T-cell (primary cell): ENCODE measurements around the gene TRIM10. TPM values are rescaled to one million over a fixed set of nuclear protein-coding genes. Genes with fewer than 3 reads are reported as not detected.

Source experiments
- ATAC-seq, 4 experiments: fragments of 200-7000 bp in 3 of 4; fragments of 150-1000 bp in 1 of 4; cut with Tn5 transposase; replicated peaks in 1 of 4; 1 replicate in 3 of 4; 2 replicates in 1 of 4; pipeline ENCODE4 v1.10.0; 2021; ENCODE audit warnings: moderate library complexity in 3 of 4, mild to moderate bottlenecking in 2 of 4, moderate number of reproducible peaks in 1 of 4
- CTCF ChIA-PET, 2 donors: fragments of 300-600 bp; sonication (Branson Sonifier 250); formaldehyde crosslinking; loops; one replicate each; lab custom pipeline; 2022; ENCODE audit warnings: antibody characterized with exemption in 2 of 2; lab: Charles Lee
- POLR2A ChIA-PET, 2 donors: fragments of 300-600 bp; sonication (Branson Sonifier 250); formaldehyde crosslinking; loops; one replicate each; lab custom pipeline; 2022; ENCODE audit warnings: antibody characterized with exemption in 2 of 2; lab: Charles Lee
- DNase-seq, 35 experiments: peaks; one replicate each; pipeline versions ENCODE4 v3.0.0 to v3.0.0-alpha.2; 2013 to 2023
- H3K27ac ChIP-seq: one replicate; pipeline ENCODE4 v1.5.1; 2013; ENCODE audit warnings: low read length
- H3K27me3 ChIP-seq, 2 experiments: replicated peaks in 1 of 2; 1 replicate in 1 of 2; 2 replicates in 1 of 2; pipeline versions ENCODE4 v1.6.1 to v1.7.0; 2013; ENCODE audit warnings: low read length in 1 of 2, mixed read lengths in 1 of 2; ENCODE audit not compliant: control insufficient read depth in 2 of 2, insufficient read depth in 2 of 2; ENCODE audit errors: extremely low read depth in 1 of 2
- H3K36me3 ChIP-seq, 2 donors: 1 replicate in 1 of 2; 2 replicates in 1 of 2; pipeline versions ENCODE4 v1.6.1 to v1.7.0; 2013; ENCODE audit warnings: low read length in 1 of 2; ENCODE audit not compliant: control insufficient read depth in 2 of 2, insufficient read depth in 1 of 2; ENCODE audit errors: extremely low read depth in 1 of 2
- H3K4me1 ChIP-seq, 2 experiments: 1 replicate in 1 of 2; 2 replicates in 1 of 2; pipeline versions ENCODE4 v1.6.1 to v1.7.0; 2013; ENCODE audit warnings: low read length in 2 of 2, mixed read lengths in 1 of 2; ENCODE audit not compliant: insufficient read depth in 2 of 2, control insufficient read depth in 1 of 2; ENCODE audit errors: extremely low read depth in 1 of 2
- H3K4me3 ChIP-seq, 2 donors: 1 replicate in 1 of 2; 2 replicates in 1 of 2; pipeline versions ENCODE4 v1.5.1 to v1.7.0; 2013; ENCODE audit warnings: mild to moderate bottlenecking in 2 of 2, low read length in 1 of 2, moderate library complexity in 1 of 2; ENCODE audit not compliant: control insufficient read depth in 1 of 2; ENCODE audit errors: extremely low read depth in 1 of 2
- H3K9me3 ChIP-seq: 2 replicates; pipeline ENCODE4 v1.7.0; 2013
- H3K27ac Mint-ChIP-seq, 2 donors: one replicate each; pipeline ENCODE4 v1.8.0; 2020 to 2021; ENCODE audit warnings: mild to moderate bottlenecking in 2 of 2, mixed read lengths in 2 of 2
- H3K27me3 Mint-ChIP-seq, 2 donors: one replicate each; pipeline ENCODE4 v1.8.0; 2021 to 2022; ENCODE audit warnings: mixed read lengths in 2 of 2
- H3K36me3 Mint-ChIP-seq: one replicate; pipeline ENCODE4 v1.8.0; 2021; ENCODE audit warnings: mixed read lengths
- H3K4me1 Mint-ChIP-seq, 3 donors: one replicate each; pipeline ENCODE4 v1.8.0; 2020 to 2022; ENCODE audit warnings: mixed read lengths in 3 of 3, mild to moderate bottlenecking in 1 of 3
- H3K4me3 Mint-ChIP-seq, 3 donors: one replicate each; pipeline ENCODE4 v1.8.0; 2020 to 2022; ENCODE audit warnings: mild to moderate bottlenecking in 3 of 3, mixed read lengths in 3 of 3, moderate library complexity in 3 of 3
- H3K9me3 Mint-ChIP-seq, 3 donors: one replicate each; pipeline ENCODE4 v1.8.0; 2020 to 2022; ENCODE audit warnings: mixed read lengths in 3 of 3
- WGBS: methylation state at CpG from one replicate; pipeline ENCODE4 v1.1.5; 2013; ENCODE audit warnings: missing lambda C conversion rate; ENCODE audit not compliant: insufficient coverage; 5-methylcytosine and 5-hydroxymethylcytosine counted together
- total RNA-seq, 35 experiments: library from RNA in 6 of 35; stranded (reverse) in 6 of 35; fragments of 120-200 nt in 1 of 35; gene quantifications; one replicate each; pipeline versions ENCODE4 v1.2.1 to v1.2.4 and lab custom pipeline; 2013 to 2026

The TRIM10 gene
- total RNA-seq, 5 donors from 2014 or later (not counting 1 experiment from before 2014, with no cell fraction given) = not detected

GRCh38 chr6:30131947-30132497 is 29.0 kb downstream of the TRIM10 start:
- CTCF ChIA-PET = interaction anchor here (0.6 to 6.5 kb wide), 5 partner anchors 13 to 385 kb away, joined by 3 to 115 read pairs (median 7); no protein-coding TSS in a partner anchor
- no peak for ATAC-seq

GRCh38 chr6:30130887-30131862 is 29.8 kb downstream of the TRIM10 start:
- H3K27ac Mint-ChIP-seq = no peak overlapping the region
- H3K27me3 Mint-ChIP-seq = peaks cover 56 to 73% of the 10 kb centered on the region in 2 donors
- no peaks in the 10 kb centered on the region for H3K36me3 Mint-ChIP-seq
- DNase-seq (peak; percentile 38 to 92 (median 61)), ATAC-seq (peak; percentile 92 to 95 (median 94))
- Histone ChIP-seq H3K9me3 (no peaks in the 10 kb centered on the region), H3K27ac (no peak overlapping the region), H3K27me3 (peaks cover 6 to 33% of the 10 kb centered on the region in 2 experiments), H3K4me3 (no peak overlapping the region), H3K36me3 (no peaks in the 10 kb centered on the region), H3K4me1 (peaks cover 0 to 7% of the 10 kb centered on the region in 2 experiments)
- H3K9me3 Mint-ChIP-seq = no peaks in the 10 kb centered on the region
- peaks cover 7 to 11% (median 9%) of the 10 kb centered on the region in 3 donors for H3K4me1 Mint-ChIP-seq
- peak overlapping the region in 1 of 3 donors; percentile 32 for H3K4me3 Mint-ChIP-seq
- ChIA-PET CTCF (interaction anchor here (0.7 to 6.5 kb wide), 9 partner anchors 12 to 57 kb away, joined by 3 to 115 read pairs (median 3); no protein-coding TSS in a partner anchor), POLR2A (no interaction called here)
- 33% methylated on average over 12 of the region's 16 CpGs for WGBS

More at GRCh38 chr6:30131947-30132497, 29.0 kb downstream of the TRIM10 start:
- H3K4me1 Mint-ChIP-seq = peaks cover 7 to 12% (median 9%) of the 10 kb centered on the region in 3 donors
- no peaks in the 10 kb centered on the region for H3K9me3 Mint-ChIP-seq
- no peak for DNase-seq
- peaks cover 53 to 64% of the 10 kb centered on the region in 2 donors for H3K27me3 Mint-ChIP-seq
- 100% methylated on average over 1 of the region's 2 CpGs for WGBS
- H3K4me3 Mint-ChIP-seq = no peak overlapping the region
- no peaks in the 10 kb centered on the region for H3K9me3 ChIP-seq
- H3K36me3 ChIP-seq = no peaks in the 10 kb centered on the region
- no peak overlapping the region for H3K27ac Mint-ChIP-seq
- no peak overlapping the region for H3K27ac ChIP-seq
- no peak overlapping the region for H3K4me3 ChIP-seq
- no peaks in the 10 kb centered on the region for H3K36me3 Mint-ChIP-seq
- POLR2A ChIA-PET = no interaction called here
- peaks cover 0 to 7% of the 10 kb centered on the region in 2 experiments for H3K4me1 ChIP-seq
- peaks cover 6 to 31% of the 10 kb centered on the region in 2 experiments for H3K27me3 ChIP-seq

GRCh38 chr6:30130179-30130679 is 30.8 kb downstream of the TRIM10 start:
- CTCF ChIA-PET = interaction anchor here (0.7 to 6.5 kb wide), 5 partner anchors 22 to 30 kb away, joined by 3 to 115 read pairs (median 4); no protein-coding TSS in a partner anchor
- H3K27me3 Mint-ChIP-seq = peaks cover 61 to 78% of the 10 kb centered on the region in 2 donors
- Histone ChIP-seq H3K4me3 (no peak overlapping the region), H3K36me3 (no peaks in the 10 kb centered on the region), H3K27me3 (peaks cover 6 to 37% of the 10 kb centered on the region in 2 experiments), H3K9me3 (no peaks in the 10 kb centered on the region), H3K4me1 (peaks cover 0 to 7% of the 10 kb centered on the region in 2 experiments), H3K27ac (no peak overlapping the region)
- no peaks in the 10 kb centered on the region for H3K36me3 Mint-ChIP-seq
- DNase-seq (no peak), ATAC-seq (no peak)
- 40% methylated on average over 2 of the region's 4 CpGs for WGBS
- no peaks in the 10 kb centered on the region for H3K9me3 Mint-ChIP-seq
- H3K4me1 Mint-ChIP-seq = peaks cover 6 to 9% (median 7%) of the 10 kb centered on the region in 3 donors
- no peak overlapping the region for H3K27ac Mint-ChIP-seq
- POLR2A ChIA-PET = no interaction called here
- H3K4me3 Mint-ChIP-seq = no peak overlapping the region

GRCh38 chr6:30129265-30130178 is 31.5 kb downstream of the TRIM10 start:
- no peak overlapping the region for H3K27ac Mint-ChIP-seq
- WGBS = 50% methylated on average over 1 of the region's 10 CpGs
- ChIA-PET POLR2A (no interaction called here), CTCF (interaction anchor here (0.7 to 6.5 kb wide), 2 partner anchors 21 to 25 kb away, joined by 4 to 115 read pairs; no protein-coding TSS in a partner anchor)
- no peaks in the 10 kb centered on the region for H3K36me3 ChIP-seq
- ATAC-seq = no peak
- H3K36me3 Mint-ChIP-seq = no peaks in the 10 kb centered on the region
- H3K4me1 ChIP-seq = peaks cover 0 to 7% of the 10 kb centered on the region in 2 experiments
- H3K4me1 Mint-ChIP-seq = peaks cover 6 to 9% (median 7%) of the 10 kb centered on the region in 3 donors
- no peaks in the 10 kb centered on the region for H3K9me3 ChIP-seq
- H3K27me3 Mint-ChIP-seq = peaks cover 63 to 77% of the 10 kb centered on the region in 2 donors
- peaks cover 6 to 34% of the 10 kb centered on the region in 2 experiments for H3K27me3 ChIP-seq
- no peak for DNase-seq
- no peak overlapping the region for H3K4me3 Mint-ChIP-seq
- no peak overlapping the region for H3K4me3 ChIP-seq
- H3K27ac ChIP-seq = no peak overlapping the region
- H3K9me3 Mint-ChIP-seq = no peaks in the 10 kb centered on the region

DNA sequence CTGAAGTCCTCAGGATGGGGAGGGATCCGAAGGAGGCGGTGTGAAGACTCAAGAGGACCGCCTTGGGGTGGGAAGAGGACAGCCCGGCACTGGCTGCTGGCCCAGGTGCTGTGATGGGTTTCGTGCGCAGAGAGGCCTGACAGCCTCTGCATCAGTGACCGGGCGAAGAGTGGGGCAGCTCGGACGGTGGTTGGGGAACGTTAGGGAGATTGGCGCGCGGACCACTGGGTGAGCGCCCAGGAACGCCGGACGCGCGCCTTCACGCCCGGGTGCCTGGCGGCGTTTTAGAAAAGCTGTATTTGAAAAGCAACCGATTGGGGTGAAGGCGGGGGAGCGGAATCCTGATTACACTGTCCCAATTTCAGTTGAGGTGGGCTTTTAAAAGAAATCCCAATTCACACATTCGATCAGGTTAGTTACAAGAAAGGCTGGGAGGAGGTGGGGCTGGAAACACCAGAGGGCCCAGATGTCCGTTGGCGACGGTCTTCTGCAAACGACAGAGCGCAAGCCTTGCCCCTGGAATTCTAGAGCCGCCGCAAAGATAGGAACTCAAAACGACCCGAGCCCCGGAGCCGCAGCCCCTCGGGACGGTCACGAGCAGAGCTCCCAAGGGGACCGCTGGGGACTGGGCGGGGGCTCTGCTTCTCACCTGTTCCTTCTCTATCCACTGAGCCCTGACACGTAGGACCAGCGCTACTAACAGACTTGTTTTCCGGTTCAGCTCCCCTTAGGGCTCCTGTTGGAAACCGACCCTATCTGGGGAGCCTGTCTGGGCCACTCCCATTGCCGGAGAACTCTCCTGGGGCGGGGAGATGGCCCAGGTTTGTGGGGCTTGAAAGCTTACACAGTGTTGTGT is 33.5 kb downstream of the TRIM10 start:
- H3K36me3 Mint-ChIP-seq = no peaks in the 10 kb centered on the region
- WGBS = 47% methylated on average over 47 of the region's 50 CpGs
- peaks cover 6 to 9% (median 7%) of the 10 kb centered on the region in 3 donors for H3K4me1 Mint-ChIP-seq
- POLR2A ChIA-PET = no interaction called here
- H3K4me1 ChIP-seq = peaks cover 0 to 7% of the 10 kb centered on the region in 2 experiments
- no peak overlapping the region for H3K4me3 ChIP-seq
- CTCF ChIA-PET = interaction anchor here in 1 of 2 donors (0.7 kb wide), 1 partner anchor 76 kb away, joined by 3 read pairs; no protein-coding TSS in a partner anchor
- no peaks in the 10 kb centered on the region for H3K9me3 Mint-ChIP-seq
- H3K27ac ChIP-seq = no peak overlapping the region
- DNase-seq (no peak), ATAC-seq (peak in 1 of 4 experiments; percentile 22)
- peaks cover 62 to 74% of the 10 kb centered on the region in 2 donors for H3K27me3 Mint-ChIP-seq
- H3K27me3 ChIP-seq = peaks cover 6 to 35% of the 10 kb centered on the region in 2 experiments
- no peaks in the 10 kb centered on the region for H3K9me3 ChIP-seq
- H3K27ac Mint-ChIP-seq = no peak overlapping the region
- H3K36me3 ChIP-seq = no peaks in the 10 kb centered on the region
- H3K4me3 Mint-ChIP-seq = no peak overlapping the region
